SK-MEL-5 (cell line): ENCODE measurements around the gene AMPH. TPM values are rescaled to one million over a fixed set of nuclear protein-coding genes. Genes with fewer than 3 reads are reported as not detected.
A peak's percentile ranks its signal among the peaks of the same experiment; 100 is the strongest.

Source experiments
- DNase-seq: peaks from one replicate; pipeline ENCODE4 v3.0.0-alpha.2; 2016; ENCODE audit warnings: low read depth, low spot score
- in situ Hi-C: cut with HindIII; loops from 2 replicates; pipeline ENCODE4 v1.10.0; 2016; ENCODE audit warnings: low sequenced_read_pairs, high pct_unique_total_duplicates, low pct_unique_long_range_greater_than_20kb
- polyA plus RNA-seq, 2 experiments: library from polyadenylated mRNA; depleted of rRNA; stranded (reverse); fragments of >200 nt; gene quantifications; 2 replicates each; pipeline ENCODE4 v1.2.3, GENCODE V29; 2015
- total RNA-seq: library from RNA; depleted of rRNA; stranded (reverse); fragments of >200 nt; shearing (Covaris generic); gene quantifications from 2 replicates; pipeline ENCODE4 v1.2.3, GENCODE V29; 2014; rRNA removed

AMPH gene
- not detected in 2 replicates for total RNA-seq
- polyA plus RNA-seq (2015; cell fraction: cytosol; rRNA removed), result 0.17 and 0.33 TPM in 2 replicates
- polyA plus RNA-seq (2015; cell fraction: nucleus; rRNA removed), result 0.05 TPM in 1 of 2 replicates, not detected in the other

- no peak for DNase-seq
- in situ Hi-C loops, result no loop called here
Measured at GRCh38 chr7:38630720-38631673, at the start of gene AMPH. Gene AMPH, minus strand, starts transcription at chr7:38631373. Its CDS starts 22 bp downstream, at chr7:38631351.

GRCh38 chr7:38679419-38679818 is 48.2 kb upstream of the AMPH start:
- in situ Hi-C loops, result no loop called here
- no peak for DNase-seq

GRCh38 chr7:38678698-38679054 is 47.5 kb upstream of the AMPH start:
- no peak for DNase-seq
- in situ Hi-C loops, result no loop called here

DNA sequence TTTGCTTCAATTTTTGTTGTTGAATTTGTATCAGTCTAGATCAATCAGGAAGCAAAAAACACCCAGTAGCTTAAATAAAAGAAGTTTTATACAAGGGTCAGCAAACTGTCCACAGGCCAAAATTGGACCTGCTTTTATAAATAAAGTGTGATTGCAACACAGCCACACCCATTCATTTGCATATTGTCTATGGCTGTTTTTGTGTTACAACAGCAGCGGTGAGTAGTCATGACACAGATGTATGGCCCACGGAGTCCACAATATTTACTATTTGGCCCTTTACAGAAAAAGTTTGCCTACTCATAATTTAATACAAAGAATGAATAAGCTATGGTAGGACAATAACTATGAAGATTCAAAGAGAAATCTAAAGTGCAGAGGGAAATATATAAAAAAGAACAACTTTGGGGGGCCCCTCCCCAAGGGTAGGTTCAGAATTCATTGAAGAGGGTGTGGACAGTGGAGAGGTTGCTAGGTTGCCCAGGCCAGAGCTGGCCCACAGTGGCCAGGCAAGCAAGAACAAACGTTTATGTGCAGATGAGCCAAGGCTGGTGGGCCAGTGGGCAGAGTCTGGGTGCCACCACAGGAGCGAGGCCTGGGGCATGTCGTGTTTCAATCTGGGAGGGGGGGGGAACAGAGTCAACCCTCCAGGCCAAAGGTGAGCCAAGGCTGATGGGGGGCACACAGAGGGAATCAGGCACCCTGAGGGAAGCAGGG is 47.0 kb upstream of the AMPH start:
- DNase-seq, result no peak
- in situ Hi-C loops, result no loop called here

DNA sequence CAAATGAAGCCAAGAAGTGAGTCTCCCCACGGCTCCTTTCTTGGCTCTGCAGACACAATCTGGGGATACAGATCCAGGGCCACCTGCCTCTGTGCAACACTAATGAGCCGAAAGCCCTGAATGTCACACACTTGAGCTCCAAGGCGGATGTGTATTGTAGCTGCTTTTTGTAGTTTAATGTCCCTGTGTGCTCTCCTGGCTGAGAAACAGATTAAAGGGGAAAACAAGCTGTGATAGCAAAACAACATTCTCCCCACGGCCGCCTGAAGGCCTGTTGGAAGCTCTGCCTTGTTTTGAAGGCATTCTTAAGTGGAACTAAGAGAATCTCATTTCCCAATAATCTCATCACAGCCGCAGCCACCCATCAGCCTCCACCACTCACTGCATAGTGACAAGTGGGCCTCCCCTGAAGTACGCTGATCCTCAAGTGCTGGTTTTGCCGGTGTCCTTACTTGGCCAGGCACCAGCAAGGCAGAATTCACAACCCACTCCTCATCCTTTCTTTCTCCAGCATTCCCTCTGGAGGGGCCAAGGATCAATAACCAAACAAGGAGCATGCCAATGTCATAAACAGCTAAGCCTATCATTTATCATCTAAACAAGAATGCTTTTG is 44.4 kb upstream of the AMPH start:
- in situ Hi-C loops, result no loop called here
- DNase-seq, result no peak

GRCh38 chr7:38674513-38674912 is 43.3 kb upstream of the AMPH start:
- in situ Hi-C loops, result no loop called here
- DNase-seq, result no peak

DNA sequence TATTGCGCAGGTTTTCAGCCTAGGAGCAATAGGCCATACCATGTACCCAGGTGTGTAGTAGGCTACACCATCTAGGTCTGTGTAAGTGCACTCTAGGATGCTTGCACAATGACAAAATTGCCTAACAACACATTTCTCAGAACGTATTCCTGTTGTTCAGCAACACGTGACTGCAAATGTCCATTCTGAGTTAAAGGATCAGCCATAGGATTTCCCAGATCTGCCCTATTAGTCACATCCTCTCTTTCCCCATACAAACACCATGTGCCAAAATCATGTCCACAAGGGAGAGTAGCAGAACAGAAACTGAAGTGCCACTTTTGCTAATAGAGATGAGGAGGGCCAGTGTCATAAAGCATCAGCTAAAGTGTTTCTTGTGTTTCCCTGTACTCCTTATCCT is 42.6 kb upstream of the AMPH start:
- peak; percentile 43 for DNase-seq
- in situ Hi-C loops, result no loop called here

DNA sequence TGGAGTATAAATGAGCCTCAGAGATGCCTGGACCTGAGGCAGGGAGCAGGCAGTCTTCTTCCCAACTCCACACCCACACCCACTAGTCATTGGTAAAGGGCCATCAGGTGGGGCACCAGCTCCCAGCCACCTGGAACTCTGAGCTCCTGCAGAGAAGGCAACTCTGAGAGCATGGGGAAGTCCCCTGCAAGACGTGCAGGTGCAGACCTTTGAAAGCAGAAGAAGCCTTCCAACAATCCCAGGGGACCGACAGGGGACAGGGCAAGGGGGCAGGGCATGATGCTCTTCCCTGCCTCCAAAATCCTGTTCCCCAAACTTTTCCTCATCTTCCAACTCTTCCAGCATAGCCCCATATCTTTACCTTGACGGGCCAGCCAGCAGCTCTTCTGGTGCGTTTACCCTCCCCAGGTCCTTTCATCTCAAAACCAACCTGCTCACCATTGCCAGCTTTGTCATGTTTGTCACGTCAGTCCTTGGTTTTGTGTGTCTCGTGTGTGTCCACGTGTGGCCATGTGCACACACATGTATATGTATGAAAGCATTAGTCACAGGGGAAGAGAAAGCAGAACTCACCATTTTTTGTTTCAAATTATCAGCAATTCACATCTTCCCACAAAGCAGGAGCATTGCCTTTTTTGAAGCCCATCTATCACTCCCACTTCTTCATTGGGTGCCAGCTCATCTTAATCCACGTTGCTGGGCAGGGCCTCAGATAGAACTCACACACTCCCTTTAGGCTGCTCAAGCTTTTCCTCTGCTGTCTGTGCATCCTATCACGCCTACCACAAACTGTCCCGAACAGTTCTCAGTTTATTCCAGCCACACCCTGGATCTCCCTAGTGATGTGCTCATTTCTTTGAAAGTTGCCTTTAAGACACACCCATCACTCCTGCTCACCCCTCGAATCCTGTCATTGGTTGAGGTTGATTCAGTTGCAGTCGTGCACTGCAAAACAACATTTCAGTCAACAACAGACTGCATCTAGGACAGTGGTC is 41.0 kb upstream of the AMPH start:
- no peak for DNase-seq
- in situ Hi-C loops, result no loop called here

GRCh38 chr7:38669965-38670520 is 38.9 kb upstream of the AMPH start:
- no peak for DNase-seq
- in situ Hi-C loops, result no loop called here

DNA sequence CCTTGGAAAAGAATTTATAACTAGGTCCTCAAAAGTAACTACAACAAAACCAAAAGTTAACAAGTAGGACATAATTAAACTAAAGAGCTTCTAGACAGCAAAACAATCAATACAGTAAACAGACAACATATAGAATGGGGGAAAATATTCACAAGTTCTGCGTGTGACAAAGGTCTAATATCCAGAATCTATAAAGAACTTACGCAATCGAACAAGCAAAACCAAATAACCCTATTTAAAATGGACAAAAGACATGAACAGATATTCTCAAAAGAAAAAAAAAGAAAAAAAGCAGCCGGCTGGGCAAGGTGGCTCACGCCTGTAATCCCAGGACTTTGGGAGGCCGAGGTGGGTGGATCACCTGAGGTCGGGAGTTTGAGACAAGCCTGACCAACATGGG is 33.8 kb upstream of the AMPH start:
- DNase-seq, result no peak

DNA sequence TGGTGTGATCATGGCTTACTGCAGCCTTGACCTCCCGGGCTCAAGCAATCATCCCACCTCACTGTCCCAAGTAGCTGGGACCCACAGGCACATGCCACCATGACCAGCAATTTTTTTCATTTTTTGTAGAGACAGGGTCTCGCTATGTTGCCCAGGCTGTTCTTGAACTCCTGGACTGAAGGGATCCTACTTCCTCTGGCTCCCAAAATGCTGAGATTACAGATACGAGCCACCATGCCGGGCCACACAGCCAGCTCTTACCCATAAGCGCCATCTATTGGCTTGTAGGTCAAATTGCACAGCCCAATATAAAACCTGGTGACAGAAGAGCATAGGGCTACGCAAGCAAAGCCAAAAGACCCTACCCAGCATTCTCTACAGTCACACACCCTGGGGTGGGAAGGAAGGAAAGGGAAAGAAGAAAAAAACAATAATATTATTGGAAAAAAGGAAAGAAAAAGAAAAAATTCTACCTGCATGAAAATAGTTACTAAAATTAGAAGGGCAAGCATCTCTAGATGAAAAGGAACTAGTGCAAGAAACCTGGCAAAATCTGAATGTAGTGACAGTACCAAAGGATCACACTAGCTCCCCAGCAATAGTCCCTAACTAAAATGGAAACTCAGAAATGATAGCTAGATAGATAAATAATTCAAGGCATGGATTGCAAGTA is 29.4 kb upstream of the AMPH start:
- in situ Hi-C loops, result no loop called here
- DNase-seq, result peak; percentile 81

More for the DNA sequence above, 33.8 kb upstream of the AMPH start:
- in situ Hi-C loops, result no loop called here

- in situ Hi-C loops, result no loop called here
- DNase-seq, result no peak
Measured at GRCh38 chr7:38659931-38660330, 28.8 kb upstream of the AMPH start.

GRCh38 chr7:38658921-38659320 is 27.7 kb upstream of the AMPH start:
- in situ Hi-C loops, result no loop called here

DNA sequence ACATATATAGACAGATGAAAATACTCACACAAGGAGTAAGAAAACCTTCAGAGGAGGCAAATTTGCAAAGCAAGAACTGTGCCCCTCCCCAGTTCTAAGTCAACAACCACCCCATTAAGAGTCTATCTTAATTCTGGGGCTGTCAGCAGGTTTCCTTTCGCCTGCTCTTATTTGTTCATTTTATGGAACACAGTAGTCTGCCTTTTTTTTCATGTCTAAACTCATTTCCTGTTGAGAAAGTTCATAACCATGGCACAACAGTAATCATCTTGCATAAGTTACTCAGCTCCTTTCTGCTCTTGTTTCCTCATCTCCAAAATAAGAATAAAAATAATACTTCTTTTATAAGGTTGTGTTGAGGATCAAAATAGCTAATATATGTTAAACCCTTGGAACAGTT is 25.8 kb upstream of the AMPH start:
- no peak for DNase-seq
- in situ Hi-C loops, result no loop called here

More at GRCh38 chr7:38658921-38659320, 27.7 kb upstream of the AMPH start:
- DNase-seq, result no peak

DNA sequence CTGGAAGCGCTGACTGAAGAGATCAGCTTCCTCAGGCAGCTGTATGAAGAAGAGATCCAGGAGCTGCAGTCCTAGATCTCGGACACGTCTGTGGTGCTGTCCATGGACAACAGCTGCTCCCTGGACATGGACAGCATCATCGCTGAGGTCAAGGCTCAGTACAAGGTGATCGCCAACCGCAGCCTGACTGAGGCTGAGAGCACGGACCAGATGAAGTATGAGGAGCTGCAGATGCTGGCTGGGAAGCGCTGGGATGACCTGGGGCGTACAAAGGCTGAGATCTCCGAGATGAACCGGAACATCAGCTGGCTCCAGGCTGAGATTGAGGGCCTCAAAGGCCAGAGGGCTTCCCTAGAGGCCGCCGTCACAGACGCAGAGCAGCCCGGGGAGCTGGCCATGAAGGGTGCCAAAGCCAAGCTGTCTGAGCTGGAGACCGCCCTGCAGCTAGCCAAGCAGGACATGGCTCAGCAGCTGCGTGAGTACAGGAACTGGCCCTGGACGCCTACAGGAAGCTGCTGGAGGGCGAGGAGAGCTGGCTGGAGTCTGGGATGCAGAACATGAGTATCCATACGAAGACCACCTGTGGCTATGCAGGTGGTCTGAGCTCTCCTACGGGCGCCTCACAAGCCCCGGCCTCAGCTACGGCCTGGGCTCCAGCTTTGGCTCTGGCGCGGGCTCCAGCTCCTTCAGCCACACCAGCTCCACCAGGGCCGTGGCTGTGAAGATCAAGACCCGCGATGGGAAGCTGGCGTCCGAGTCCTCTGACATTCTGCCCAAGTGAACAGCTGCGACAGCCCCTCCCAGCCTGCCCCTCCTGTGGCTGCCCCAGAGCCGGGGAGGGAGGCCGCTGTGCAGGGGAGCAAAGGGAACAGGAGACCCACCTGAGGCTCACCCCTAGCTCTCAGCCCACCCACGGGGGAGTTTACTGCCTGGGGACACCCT is 24.9 kb upstream of the AMPH start:
- in situ Hi-C loops, result no loop called here
- no peak for DNase-seq
